Measurements from ENCODE around the gene SLC6A20.

The SLC6A20 gene

DNA sequence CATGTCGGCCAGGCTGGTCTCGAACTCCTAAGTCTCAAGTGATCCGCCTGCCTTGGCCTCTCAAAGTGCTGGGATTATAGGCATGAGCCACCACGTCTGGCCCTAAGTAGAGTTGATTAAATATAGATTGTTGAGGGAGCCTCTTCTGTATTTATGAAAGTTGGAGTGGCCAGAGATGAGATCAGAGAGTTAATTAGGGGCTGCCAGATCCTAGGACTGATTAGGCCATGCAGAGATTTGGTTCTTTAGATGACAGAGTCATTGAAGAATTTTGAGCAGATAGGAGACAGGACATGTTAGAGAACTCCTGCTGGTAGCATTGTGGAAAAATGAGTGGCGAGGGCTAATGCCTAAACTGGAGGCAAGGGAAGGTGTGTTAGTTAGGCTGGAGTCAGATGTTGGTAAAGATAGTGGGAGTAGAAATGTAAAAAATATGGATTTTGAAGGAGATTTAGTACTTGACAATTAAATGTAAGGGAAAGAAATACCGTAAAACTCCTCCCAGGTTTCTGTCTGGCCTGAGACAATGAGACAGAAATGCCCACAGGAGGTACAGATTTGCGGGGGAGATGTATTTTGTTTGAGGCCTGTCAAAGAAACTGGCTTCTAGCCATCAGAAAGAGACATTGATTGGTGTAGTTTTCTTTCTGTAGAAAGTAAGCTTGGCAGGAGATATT lies 83.8 kb downstream of the SLC6A20 start (continued):
- TF ChIP-seq, protein P1, sequence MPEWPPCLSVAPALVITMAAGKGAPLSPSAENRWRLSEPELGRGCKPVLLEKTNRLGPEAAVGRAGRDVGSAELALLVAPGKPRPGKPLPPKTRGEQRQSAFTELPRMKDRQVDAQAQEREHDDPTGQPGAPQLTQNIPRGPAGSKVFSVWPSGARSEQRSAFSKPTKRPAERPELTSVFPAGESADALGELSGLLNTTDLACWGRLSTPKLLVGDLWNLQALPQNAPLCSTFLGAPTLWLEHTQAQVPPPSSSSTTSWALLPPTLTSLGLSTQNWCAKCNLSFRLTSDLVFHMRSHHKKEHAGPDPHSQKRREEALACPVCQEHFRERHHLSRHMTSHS (tag by site-specific recombination; IDR thresholded peaks at IDR 0.05) = no peak
- TF ChIP-seq, protein P2, sequence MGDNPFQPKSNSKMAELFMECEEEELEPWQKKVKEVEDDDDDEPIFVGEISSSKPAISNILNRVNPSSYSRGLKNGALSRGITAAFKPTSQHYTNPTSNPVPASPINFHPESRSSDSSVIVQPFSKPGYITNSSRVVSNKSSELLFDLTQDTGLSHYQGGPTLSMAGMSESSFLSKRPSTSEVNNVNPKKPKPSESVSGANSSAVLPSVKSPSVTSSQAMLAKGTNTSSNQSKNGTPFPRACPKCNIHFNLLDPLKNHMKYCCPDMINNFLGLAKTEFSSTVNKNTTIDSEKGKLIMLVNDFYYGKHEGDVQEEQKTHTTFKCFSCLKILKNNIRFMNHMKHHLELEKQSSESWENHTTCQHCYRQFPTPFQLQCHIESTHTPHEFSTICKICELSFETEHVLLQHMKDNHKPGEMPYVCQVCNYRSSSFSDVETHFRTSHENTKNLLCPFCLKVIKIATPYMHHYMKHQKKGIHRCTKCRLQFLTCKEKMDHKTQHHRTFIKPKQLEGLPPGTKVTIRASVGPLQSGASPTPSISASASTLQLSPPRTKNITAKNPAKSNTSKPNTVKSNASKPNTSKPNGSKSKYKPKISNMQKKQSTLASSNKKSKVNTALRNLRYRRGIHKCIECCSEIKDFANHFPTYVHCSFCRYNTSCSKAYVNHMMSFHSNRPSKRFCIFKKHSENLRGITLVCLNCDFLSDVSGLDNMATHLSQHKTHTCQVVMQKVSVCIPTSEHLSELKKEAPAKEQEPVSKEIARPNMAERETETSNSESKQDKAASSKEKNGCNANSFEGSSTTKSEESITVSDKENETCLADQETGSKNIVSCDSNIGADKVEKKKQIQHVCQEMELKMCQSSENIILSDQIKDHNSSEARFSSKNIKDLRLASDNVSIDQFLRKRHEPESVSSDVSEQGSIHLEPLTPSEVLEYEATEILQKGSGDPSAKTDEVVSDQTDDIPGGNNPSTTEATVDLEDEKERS (tag by site-specific recombination; IDR thresholded peaks at IDR 0.05) = 0 out of 2 replicates have a peak, but pooled peaks have one; percentile 2
- TF ChIP-seq ZNF19 (tag by site-specific recombination; IDR thresholded peaks at IDR 0.05; ENCODE audit: low read depth) = no peak
- TF ChIP-seq SP3 (tag by site-specific recombination; IDR thresholded peaks at IDR 0.05) = no peak
- no peak for TF ChIP-seq ZNF670 (tag by site-specific recombination; IDR thresholded peaks at IDR 0.05; ENCODE audit: low read depth)
- TF ChIP-seq ZEB2 (tag by site-specific recombination; IDR thresholded peaks at IDR 0.05) = peak; percentile 89
- TF ChIP-seq ZNF792 (tag by site-specific recombination; IDR thresholded peaks at IDR 0.05) = no peak
- TF ChIP-seq ZNF501 (tag by site-specific recombination; IDR thresholded peaks at IDR 0.05) = no peak
- TF ChIP-seq ZNF585B (tag by site-specific recombination; IDR thresholded peaks at IDR 0.05) = no peak
- TF ChIP-seq, protein P3, sequence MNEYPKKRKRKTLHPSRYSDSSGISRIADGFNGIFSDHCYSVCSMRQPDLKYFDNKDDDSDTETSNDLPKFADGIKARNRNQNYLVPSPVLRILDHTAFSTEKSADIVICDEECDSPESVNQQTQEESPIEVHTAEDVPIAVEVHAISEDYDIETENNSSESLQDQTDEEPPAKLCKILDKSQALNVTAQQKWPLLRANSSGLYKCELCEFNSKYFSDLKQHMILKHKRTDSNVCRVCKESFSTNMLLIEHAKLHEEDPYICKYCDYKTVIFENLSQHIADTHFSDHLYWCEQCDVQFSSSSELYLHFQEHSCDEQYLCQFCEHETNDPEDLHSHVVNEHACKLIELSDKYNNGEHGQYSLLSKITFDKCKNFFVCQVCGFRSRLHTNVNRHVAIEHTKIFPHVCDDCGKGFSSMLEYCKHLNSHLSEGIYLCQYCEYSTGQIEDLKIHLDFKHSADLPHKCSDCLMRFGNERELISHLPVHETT (tag by site-specific recombination; IDR thresholded peaks at IDR 0.05) = peak; percentile 79
- no peak for TF ChIP-seq SP2 (tag by site-specific recombination; IDR thresholded peaks at IDR 0.05)
- 0 out of 2 replicates have a peak, but pooled peaks have one; percentile 48 for TF ChIP-seq TRIM28 (IDR thresholded peaks at IDR 0.05; ENCODE audit: borderline replicate concordance, low read length)
- TF ChIP-seq, protein P4, sequence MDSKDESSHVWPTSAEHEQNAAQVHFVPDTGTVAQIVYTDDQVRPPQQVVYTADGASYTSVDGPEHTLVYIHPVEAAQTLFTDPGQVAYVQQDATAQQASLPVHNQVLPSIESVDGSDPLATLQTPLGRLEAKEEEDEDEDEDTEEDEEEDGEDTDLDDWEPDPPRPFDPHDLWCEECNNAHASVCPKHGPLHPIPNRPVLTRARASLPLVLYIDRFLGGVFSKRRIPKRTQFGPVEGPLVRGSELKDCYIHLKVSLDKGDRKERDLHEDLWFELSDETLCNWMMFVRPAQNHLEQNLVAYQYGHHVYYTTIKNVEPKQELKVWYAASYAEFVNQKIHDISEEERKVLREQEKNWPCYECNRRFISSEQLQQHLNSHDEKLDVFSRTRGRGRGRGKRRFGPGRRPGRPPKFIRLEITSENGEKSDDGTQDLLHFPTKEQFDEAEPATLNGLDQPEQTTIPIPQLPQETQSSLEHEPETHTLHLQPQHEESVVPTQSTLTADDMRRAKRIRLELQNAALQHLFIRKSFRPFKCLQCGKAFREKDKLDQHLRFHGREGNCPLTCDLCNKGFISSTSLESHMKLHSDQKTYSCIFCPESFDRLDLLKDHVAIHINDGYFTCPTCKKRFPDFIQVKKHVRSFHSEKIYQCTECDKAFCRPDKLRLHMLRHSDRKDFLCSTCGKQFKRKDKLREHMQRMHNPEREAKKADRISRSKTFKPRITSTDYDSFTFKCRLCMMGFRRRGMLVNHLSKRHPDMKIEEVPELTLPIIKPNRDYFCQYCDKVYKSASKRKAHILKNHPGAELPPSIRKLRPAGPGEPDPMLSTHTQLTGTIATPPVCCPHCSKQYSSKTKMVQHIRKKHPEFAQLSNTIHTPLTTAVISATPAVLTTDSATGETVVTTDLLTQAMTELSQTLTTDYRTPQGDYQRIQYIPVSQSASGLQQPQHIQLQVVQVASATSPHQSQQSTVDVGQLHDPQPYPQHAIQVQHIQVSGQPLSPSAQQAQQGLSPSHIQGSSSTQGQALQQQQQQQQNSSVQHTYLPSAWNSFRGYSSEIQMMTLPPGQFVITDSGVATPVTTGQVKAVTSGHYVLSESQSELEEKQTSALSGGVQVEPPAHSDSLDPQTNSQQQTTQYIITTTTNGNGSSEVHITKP (tag by site-specific recombination; IDR thresholded peaks at IDR 0.05) = no peak
- TF ChIP-seq, protein P5, sequence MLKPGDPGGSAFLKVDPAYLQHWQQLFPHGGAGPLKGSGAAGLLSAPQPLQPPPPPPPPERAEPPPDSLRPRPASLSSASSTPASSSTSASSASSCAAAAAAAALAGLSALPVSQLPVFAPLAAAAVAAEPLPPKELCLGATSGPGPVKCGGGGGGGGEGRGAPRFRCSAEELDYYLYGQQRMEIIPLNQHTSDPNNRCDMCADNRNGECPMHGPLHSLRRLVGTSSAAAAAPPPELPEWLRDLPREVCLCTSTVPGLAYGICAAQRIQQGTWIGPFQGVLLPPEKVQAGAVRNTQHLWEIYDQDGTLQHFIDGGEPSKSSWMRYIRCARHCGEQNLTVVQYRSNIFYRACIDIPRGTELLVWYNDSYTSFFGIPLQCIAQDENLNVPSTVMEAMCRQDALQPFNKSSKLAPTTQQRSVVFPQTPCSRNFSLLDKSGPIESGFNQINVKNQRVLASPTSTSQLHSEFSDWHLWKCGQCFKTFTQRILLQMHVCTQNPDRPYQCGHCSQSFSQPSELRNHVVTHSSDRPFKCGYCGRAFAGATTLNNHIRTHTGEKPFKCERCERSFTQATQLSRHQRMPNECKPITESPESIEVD (tag by site-specific recombination; IDR thresholded peaks at IDR 0.05) = peak; percentile 57; the same call in 1 of the 2 replicates
- no peak for TF ChIP-seq ZNF2 (tag by site-specific recombination; IDR thresholded peaks at IDR 0.05)
- TF ChIP-seq, protein P6, sequence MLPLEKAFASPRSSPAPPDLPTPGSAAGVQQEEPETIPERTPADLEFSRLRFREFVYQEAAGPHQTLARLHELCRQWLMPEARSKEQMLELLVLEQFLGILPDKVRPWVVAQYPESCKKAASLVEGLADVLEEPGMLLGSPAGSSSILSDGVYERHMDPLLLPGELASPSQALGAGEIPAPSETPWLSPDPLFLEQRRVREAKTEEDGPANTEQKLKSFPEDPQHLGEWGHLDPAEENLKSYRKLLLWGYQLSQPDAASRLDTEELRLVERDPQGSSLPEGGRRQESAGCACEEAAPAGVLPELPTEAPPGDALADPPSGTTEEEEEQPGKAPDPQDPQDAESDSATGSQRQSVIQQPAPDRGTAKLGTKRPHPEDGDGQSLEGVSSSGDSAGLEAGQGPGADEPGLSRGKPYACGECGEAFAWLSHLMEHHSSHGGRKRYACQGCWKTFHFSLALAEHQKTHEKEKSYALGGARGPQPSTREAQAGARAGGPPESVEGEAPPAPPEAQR (tag by site-specific recombination; IDR thresholded peaks at IDR 0.05) = no peak
- TF ChIP-seq HOXC10 (CRISPR knock-in tag; IDR thresholded peaks at IDR 0.05) = no peak
- TF ChIP-seq YY1 (tag by site-specific recombination; IDR thresholded peaks at IDR 0.05) = no peak
- TF ChIP-seq, protein P7, sequence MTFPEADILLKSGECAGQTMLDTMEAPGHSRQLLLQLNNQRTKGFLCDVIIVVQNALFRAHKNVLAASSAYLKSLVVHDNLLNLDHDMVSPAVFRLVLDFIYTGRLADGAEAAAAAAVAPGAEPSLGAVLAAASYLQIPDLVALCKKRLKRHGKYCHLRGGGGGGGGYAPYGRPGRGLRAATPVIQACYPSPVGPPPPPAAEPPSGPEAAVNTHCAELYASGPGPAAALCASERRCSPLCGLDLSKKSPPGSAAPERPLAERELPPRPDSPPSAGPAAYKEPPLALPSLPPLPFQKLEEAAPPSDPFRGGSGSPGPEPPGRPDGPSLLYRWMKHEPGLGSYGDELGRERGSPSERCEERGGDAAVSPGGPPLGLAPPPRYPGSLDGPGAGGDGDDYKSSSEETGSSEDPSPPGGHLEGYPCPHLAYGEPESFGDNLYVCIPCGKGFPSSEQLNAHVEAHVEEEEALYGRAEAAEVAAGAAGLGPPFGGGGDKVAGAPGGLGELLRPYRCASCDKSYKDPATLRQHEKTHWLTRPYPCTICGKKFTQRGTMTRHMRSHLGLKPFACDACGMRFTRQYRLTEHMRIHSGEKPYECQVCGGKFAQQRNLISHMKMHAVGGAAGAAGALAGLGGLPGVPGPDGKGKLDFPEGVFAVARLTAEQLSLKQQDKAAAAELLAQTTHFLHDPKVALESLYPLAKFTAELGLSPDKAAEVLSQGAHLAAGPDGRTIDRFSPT (tag by site-specific recombination; IDR thresholded peaks at IDR 0.05) = peak; percentile 86
- peak; percentile 72 for TF ChIP-seq ZBTB17 (tag by site-specific recombination; IDR thresholded peaks at IDR 0.05)
- TF ChIP-seq, protein P8, sequence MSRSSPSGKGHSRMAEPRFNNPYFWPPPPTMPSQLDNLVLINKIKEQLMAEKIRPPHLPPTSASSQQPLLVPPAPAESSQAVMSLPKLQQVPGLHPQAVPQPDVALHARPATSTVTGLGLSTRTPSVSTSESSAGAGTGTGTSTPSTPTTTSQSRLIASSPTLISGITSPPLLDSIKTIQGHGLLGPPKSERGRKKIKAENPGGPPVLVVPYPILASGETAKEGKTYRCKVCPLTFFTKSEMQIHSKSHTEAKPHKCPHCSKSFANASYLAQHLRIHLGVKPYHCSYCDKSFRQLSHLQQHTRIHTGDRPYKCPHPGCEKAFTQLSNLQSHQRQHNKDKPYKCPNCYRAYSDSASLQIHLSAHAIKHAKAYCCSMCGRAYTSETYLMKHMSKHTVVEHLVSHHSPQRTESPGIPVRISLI (tag by site-specific recombination; IDR thresholded peaks at IDR 0.05) = no peak
- no peak for TF ChIP-seq YY2 (tag by site-specific recombination; IDR thresholded peaks at IDR 0.05)
- TF ChIP-seq GLI2 (tag by site-specific recombination; IDR thresholded peaks at IDR 0.05; ENCODE audit: borderline replicate concordance, low read depth) = no peak
- TF ChIP-seq ZSCAN16 (tag by site-specific recombination; IDR thresholded peaks at IDR 0.05) = 0 out of 2 replicates have a peak, but pooled peaks have one; percentile 39

All from HEK293 (cell line).